Activated T-cell treated with anti-CD3 and anti-CD28 coated beads for 4 hours (primary cell): ENCODE measurements around the gene APOB.

Experiments used
- DNase-seq: peaks from one replicate; pipeline ENCODE4 v3.0.0-alpha.2; 2020

The APOB gene

GRCh38 chr2:21044694-21045371 lies 960 bp upstream of the APOB start:
- DNase-seq: no peak

- DNase-seq: peak; percentile 39
Measured at GRCh38 chr2:21042958-21043743, 722 bp downstream of the APOB start.

- DNase-seq: no peak
Measured at GRCh38 chr2:21042708-21042957, 1.2 kb downstream of the APOB start.

- DNase-seq: no peak
Measured at GRCh38 chr2:21041943-21042707, 1.7 kb downstream of the APOB start.

GRCh38 chr2:21041462-21041861 lies 2.4 kb downstream of the APOB start:
- DNase-seq: no peak

GRCh38 chr2:21040468-21041377 lies 3.1 kb downstream of the APOB start:
- DNase-seq: no peak

- DNase-seq: no peak
Measured at GRCh38 chr2:21039979-21040467, 3.9 kb downstream of the APOB start.

GRCh38 chr2:21039080-21039556 lies 4.8 kb downstream of the APOB start:
- DNase-seq: no peak

GRCh38 chr2:21038403-21039073 lies 5.3 kb downstream of the APOB start:
- DNase-seq: no peak

GRCh38 chr2:21037671-21038108 lies 6.2 kb downstream of the APOB start:
- DNase-seq: no peak

GRCh38 chr2:21036708-21037670 lies 6.9 kb downstream of the APOB start:
- no peak for DNase-seq

- DNase-seq: no peak
Measured at GRCh38 chr2:21035974-21036707, 7.7 kb downstream of the APOB start.

- DNase-seq: no peak
Measured at GRCh38 chr2:21035282-21035973, 8.4 kb downstream of the APOB start.

GRCh38 chr2:21034972-21035279 lies 8.9 kb downstream of the APOB start:
- DNase-seq: no peak

GRCh38 chr2:21034156-21034971 lies 9.5 kb downstream of the APOB start:
- no peak for DNase-seq

GRCh38 chr2:21033237-21034155 lies 10.4 kb downstream of the APOB start:
- DNase-seq: no peak
